Muscle layer of colon (tissue), 2 donors: ENCODE measurements around the gene MSI2.

Source experiments
- H3K27ac ChIP-seq: one replicate; pipeline ENCODE4 v1.7.0; 2013; ENCODE audit warnings: low read depth, mild to moderate bottlenecking, low read length, moderate library complexity
- H3K27me3 ChIP-seq, 2 donors: one replicate each; pipeline ENCODE4 v1.7.0; 2013; ENCODE audit warnings: low read length in 2 of 2, mild to moderate bottlenecking in 2 of 2; ENCODE audit not compliant: insufficient read depth in 2 of 2, control insufficient read depth in 1 of 2
- H3K36me3 ChIP-seq: one replicate; pipeline ENCODE4 v1.7.0; 2013; ENCODE audit warnings: mild to moderate bottlenecking, low read length; ENCODE audit not compliant: insufficient read depth
- H3K4me1 ChIP-seq: one replicate; pipeline ENCODE4 v1.7.0; 2013; ENCODE audit warnings: mild to moderate bottlenecking, low read length; ENCODE audit not compliant: insufficient read depth
- H3K4me3 ChIP-seq, 2 donors: one replicate each; pipeline ENCODE4 v1.7.0; 2013; ENCODE audit warnings: low read length in 2 of 2, low read depth in 1 of 2, mild to moderate bottlenecking in 1 of 2, moderate library complexity in 1 of 2
- H3K9ac ChIP-seq: one replicate; pipeline ENCODE4 v1.7.0; 2013; ENCODE audit warnings: low read length
- H3K9me3 ChIP-seq: one replicate; pipeline ENCODE4 v1.7.0; 2013; ENCODE audit warnings: mild to moderate bottlenecking, low read length
- donor health status: abdominal sarcoma.
- donor health status: Adenocarcinoma of cecum.

Gene MSI2

GRCh38 chr17:57726838-57727237 lies 470.5 kb downstream of the MSI2 start:
- Histone ChIP-seq H3K9me3 (no peaks in the 10 kb centered on the region), H3K27ac (no peak overlapping the region), H3K36me3 (no peaks in the 10 kb centered on the region), H3K4me1 (no peaks in the 10 kb centered on the region), H3K27me3 (no peaks in the 10 kb centered on the region), H3K4me3 (no peak overlapping the region), H3K9ac (no peak overlapping the region)

GRCh38 chr17:57727630-57728175 lies 471.4 kb downstream of the MSI2 start:
- no peak overlapping the region for H3K9ac ChIP-seq
- H3K27ac ChIP-seq = no peak overlapping the region
- no peaks in the 10 kb centered on the region for H3K9me3 ChIP-seq
- no peaks in the 10 kb centered on the region for H3K4me1 ChIP-seq
- H3K36me3 ChIP-seq = no peaks in the 10 kb centered on the region
- no peaks in the 10 kb centered on the region for H3K27me3 ChIP-seq
- H3K4me3 ChIP-seq = no peak overlapping the region

- H3K4me1 ChIP-seq = no peaks in the 10 kb centered on the region
- no peak overlapping the region for H3K9ac ChIP-seq
- no peaks in the 10 kb centered on the region for H3K27me3 ChIP-seq
- no peaks in the 10 kb centered on the region for H3K36me3 ChIP-seq
- no peaks in the 10 kb centered on the region for H3K9me3 ChIP-seq
- H3K27ac ChIP-seq = no peak overlapping the region
- H3K4me3 ChIP-seq = no peak overlapping the region
Measured at GRCh38 chr17:57730026-57730701, 473.8 kb downstream of the MSI2 start.

- no peaks in the 10 kb centered on the region for H3K36me3 ChIP-seq
- H3K9ac ChIP-seq = no peak overlapping the region
- no peak overlapping the region for H3K27ac ChIP-seq
- H3K4me1 ChIP-seq = no peaks in the 10 kb centered on the region
- H3K9me3 ChIP-seq = no peaks in the 10 kb centered on the region
- no peaks in the 10 kb centered on the region for H3K27me3 ChIP-seq
- no peak overlapping the region for H3K4me3 ChIP-seq
Measured at GRCh38 chr17:57732062-57732461, 475.7 kb downstream of the MSI2 start.

- H3K4me3 ChIP-seq = no peak overlapping the region
- H3K9me3 ChIP-seq = no peaks in the 10 kb centered on the region
- H3K9ac ChIP-seq = no peak overlapping the region
- H3K27ac ChIP-seq = no peak overlapping the region
- H3K36me3 ChIP-seq = no peaks in the 10 kb centered on the region
- H3K27me3 ChIP-seq = no peaks in the 10 kb centered on the region
- H3K4me1 ChIP-seq = no peaks in the 10 kb centered on the region
Measured at GRCh38 chr17:57733085-57733484, 476.8 kb downstream of the MSI2 start.
